Activated T-cell treated with anti-CD3 and anti-CD28 coated beads for 48 hours (primary cell): ENCODE data around the gene RANBP3.
"Not testable (repeated sequence)": the region's sequence is repeated elsewhere in the genome, so short reads cannot be mapped to it uniquely, and the experiment has no call there.

Source experiments
- DNase-seq: peaks from one replicate; pipeline ENCODE4 v3.0.0-alpha.2; 2020; ENCODE audit warnings: low read depth

Gene RANBP3

DNA sequence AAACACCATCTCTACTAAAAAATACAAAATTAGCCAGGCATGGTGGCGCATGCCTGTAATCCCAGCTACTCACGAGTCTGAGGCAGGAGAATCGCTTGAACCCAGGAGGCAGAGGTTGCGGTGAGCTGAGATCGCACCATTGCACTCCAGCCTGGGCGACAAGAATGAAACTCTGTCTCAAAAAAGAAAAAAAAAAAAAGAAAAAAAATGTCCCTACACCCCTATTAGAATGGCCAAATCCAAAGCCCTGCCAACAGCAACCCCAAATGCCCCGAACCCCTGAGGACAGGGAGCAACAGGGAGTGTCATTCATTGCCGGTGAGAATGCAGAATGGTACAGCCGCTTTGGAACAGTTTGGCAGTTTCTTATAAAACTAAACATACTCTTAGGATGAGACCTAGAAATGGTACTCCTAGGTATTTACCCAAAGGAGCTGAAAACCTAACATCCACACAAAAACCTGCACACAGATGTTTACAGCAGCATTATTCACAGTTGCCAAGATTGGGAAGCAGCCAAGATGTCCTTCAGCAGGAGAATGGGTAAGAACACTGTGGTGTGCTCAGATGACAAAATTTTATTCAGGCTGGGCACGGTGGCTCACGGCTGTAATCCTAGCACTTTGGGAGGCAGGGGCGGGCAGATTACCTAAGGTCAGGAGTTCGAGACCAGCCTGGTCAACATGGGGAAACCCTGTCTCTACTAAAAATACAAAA lies 94.6 kb downstream of the RANBP3 start:
- DNase-seq, result not testable (repeated sequence)

DNA sequence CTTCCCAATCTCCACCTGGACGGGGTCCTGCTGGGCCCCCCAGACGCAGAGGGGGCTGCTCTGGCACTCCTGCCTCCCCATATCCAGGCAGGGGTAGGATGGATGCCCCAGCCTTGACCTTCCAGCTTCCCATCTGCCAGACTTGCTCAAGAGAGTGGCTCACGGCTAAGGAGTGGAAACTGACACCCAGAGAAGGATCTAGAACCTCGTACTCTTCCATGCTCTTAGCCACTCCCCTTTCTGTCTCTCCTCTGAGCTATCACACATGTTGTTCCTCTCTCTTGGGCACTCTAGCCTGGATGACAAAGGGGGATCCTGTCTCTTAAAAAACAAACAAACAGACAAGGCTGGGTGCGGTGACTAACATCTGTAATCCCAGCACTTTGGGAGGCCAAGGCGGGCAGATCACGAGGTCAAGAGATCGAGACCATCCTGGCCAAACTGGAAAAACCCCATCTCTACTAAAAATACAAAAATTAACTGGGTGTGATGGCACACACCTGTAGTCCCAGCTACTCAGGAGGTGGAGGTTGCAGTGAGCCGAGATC lies 95.4 kb downstream of the RANBP3 start:
- no peak for DNase-seq

DNA sequence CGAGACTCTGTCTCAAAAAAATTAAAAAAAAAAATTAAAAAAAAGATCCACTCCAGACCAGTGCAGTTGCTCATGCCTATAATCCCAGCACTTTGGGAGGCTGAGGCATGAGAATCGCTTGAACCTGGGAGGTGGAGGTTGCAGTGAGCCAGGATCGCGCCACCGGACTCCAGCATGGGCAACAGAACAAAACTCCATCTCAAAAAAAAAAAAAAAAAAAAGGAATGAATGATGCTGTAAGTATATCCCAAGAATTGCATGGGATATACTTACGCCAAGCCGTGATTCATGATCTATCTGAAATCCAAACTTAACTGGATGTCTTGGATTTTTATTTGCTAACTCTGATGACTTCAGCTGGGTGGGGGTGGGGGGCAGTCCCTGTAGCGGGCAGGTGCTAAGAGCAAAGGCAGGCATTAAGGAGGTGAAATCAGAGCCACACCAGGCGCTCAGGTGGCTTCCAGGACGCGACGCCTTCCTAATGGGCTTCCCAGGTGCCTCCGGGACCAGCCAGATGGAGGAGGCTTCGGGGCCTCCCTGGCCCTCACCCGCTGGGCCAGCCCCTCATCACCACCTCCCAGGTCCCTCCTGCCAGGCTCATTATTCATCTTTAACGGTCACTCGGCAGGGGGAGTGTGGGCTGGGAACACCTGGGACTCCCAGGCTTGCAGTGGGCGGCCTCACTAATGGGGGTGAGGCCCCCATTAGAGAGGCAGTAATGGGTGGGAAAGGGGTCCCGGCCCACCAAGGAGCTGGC lies 96.2 kb downstream of the RANBP3 start:
- no peak for DNase-seq

DNA sequence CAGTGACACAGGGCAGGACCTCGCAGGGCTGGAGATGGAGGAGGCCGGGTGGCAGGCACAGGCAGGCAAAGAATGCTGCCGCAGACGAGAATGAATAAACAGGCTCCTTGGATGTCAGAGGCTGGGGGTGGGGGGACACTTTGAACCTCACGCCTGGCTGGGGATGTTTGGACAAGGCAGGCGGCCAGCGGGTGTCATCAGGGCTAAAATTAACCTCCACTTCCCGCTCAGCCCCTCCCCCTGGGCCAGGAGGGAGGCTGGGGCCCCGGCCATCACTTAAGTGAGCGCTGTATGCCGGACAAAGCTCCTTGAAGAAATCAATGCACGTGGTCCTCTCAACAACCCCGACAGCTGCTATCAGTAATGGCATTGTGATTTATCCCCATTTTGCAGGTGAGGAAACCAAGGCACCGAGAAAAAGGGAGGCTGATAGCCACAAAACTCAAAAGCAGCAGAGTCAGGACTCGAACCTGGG lies 97.3 kb downstream of the RANBP3 start:
- no peak for DNase-seq

- no peak for DNase-seq
Measured at GRCh38 chr19:5880196-5880595, 97.7 kb downstream of the RANBP3 start.

- DNase-seq, result no peak
Measured at GRCh38 chr19:5877882-5878281, 100.1 kb downstream of the RANBP3 start.

GRCh38 chr19:5877427-5877826 lies 100.5 kb downstream of the RANBP3 start:
- no peak for DNase-seq

DNA sequence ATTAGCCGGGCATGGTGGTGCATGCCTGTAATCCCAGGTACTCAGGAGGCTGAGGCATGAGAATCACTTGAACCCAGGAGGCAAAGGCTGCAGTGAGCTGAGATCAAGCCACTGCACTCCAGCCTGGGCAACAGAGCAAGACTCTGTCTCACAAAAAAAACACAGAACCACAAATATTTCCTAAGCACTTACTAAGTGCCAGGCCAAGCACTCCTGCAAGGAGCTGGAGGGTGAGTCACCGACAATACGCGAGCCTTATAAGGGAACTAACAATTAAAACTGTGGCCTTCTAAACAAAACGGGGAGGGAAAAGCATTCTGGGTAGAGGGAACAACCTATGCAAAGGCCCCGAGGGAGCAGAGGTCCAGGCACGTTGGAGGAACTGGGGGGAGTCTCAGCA lies 103.4 kb downstream of the RANBP3 start:
- DNase-seq, result not testable (repeated sequence)

DNA sequence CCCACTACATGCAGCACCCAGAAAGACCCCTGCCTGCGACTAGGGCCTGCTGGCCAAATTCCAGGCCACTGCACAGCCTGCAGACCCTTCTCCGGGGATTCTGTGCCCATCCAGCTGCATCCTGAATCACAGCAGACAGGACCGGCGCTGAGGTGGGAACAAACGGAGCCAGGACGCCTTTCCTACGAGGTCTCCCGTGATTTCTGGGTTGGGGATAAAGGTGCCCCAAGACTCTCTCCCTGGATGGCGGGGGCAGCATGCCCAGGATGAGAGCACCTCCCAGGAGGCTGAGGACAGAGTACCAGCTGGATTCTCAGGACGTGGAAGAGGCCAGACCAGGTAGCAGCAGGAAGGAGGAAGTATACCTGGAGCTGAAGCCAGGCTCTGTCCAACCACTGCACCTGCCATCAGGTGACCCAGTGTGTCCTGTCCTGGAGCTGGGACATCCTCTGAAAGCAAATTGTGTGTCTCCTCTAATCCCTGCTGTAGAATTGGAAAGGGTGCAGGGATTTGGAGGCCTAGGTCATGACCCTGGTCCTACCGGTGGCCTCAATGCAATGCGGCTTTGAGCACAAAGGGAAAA lies 104.2 kb downstream of the RANBP3 start:
- no peak for DNase-seq

DNA sequence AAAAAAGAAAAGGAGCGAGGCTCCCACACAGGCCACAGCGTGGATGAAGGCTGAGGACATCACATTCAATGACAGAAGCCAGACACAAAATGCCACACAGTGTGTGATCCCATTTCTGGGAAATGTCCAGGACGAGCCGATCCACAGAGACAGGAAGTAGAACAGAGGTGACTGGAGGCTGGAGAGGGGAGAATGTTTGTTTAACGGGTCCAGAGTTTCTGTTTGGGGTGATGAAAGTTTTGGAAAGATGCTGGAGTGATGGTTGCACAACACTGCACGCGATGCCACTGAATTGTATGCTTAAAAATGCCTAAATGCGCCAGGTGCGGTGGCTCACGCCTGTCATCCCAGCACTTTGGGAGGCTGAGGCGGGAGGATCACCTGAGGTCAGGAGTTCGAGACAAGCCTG lies 107.0 kb downstream of the RANBP3 start:
- no peak for DNase-seq

GRCh38 chr19:5867201-5868136 lies 110.5 kb downstream of the RANBP3 start:
- DNase-seq, result no peak
